ENCODE measurements around the gene ATG101. TPM values are rescaled to one million over a fixed set of nuclear protein-coding genes. Genes with fewer than 3 reads are reported as not detected.

The ATG101 gene
- total RNA-seq (19.4 and 20.0 TPM in 2 replicates), polyA plus RNA-seq (50.3 and 98.6 TPM in 2 replicates), polyA minus RNA-seq (45.4 and 54.7 TPM in 2 replicates)
- total RNA-seq (2013): 31.8 TPM

GRCh38 chr12:52069327-52070184 lies at the start of gene ATG101:
Gene ATG101 (plus strand): TSS chr12:52069978. CDS start chr12:52073651, 3,673 bp downstream.
- peak within 1 kb of the TSS; percentile 92 for H2AFZ ChIP-seq (ENCODE audit: insufficient read depth, low read depth, low read length, poor library complexity, severe bottlenecking)
- intact Hi-C loops (cut with micrococcal nuclease): loop anchor here (1.0 to 2.0 kb wide), 6 partner anchors 14 to 47 kb away; partner anchors contain the start of gene NR4A1
- CTCF ChIA-PET: interaction anchor here (0.7 to 34.6 kb wide), 14 partner anchors 10 to 76 kb away, joined by 3 to 1315 read pairs (median 4); partner anchors contain the start of genes NR4A1 and SMIM41
- ATAC-seq (ENCODE audit: low read depth) (peak; percentile 94), DNase-seq (peak; percentile 98)
- peak within 1 kb of the TSS; percentile 96 for H3K27ac Mint-ChIP-seq
- H3K4me3 Mint-ChIP-seq: peak within 1 kb of the TSS; percentile 90
- peaks cover 0 to 5% (median 0%) of the 10 kb centered on the region in 4 experiments for H3K27me3 ChIP-seq (replicated peaks in 1 of 4; ENCODE audit: control extremely low read depth in 1 of 4, control insufficient read depth in 3 of 4, insufficient read depth in 4 of 4, low read length in 3 of 4)
- peaks cover 3% of the 10 kb centered on the region for H3K27me3 Mint-ChIP-seq
- under 1% methylated on average over 58 of the region's 60 CpGs for WGBS (ENCODE audit: insufficient coverage)
- H3K4me1 ChIP-seq (ENCODE audit: control insufficient read depth in 2 of 2, insufficient read depth in 2 of 2, low read length in 2 of 2): peaks cover 29 to 48% of the 10 kb centered on the region in 2 donors
- peak within 1 kb of the TSS; percentile 90 to 93 for H3K27ac ChIP-seq (ENCODE audit: low read length in 2 of 2)
- H3K36me3 ChIP-seq (replicated peaks in 1 of 2; ENCODE audit: control extremely low read depth in 1 of 2, control insufficient read depth in 1 of 2, extremely low read depth in 1 of 2, insufficient read depth in 2 of 2, low read length in 1 of 2): peaks cover 0 to 24% of the 10 kb centered on the region in 2 experiments
- H3K4me1 Mint-ChIP-seq: peaks cover 46% of the 10 kb centered on the region
- peaks cover 45% of the 10 kb centered on the region for H3K79me2 ChIP-seq (ENCODE audit: control insufficient read depth, insufficient read depth, low read length)
- H3K9me3 Mint-ChIP-seq (ENCODE audit: insufficient read depth): no peaks in the 10 kb centered on the region
- H4K20me1 ChIP-seq (ENCODE audit: control insufficient read depth, insufficient read depth, low read length, poor library complexity, severe bottlenecking): peaks cover 22% of the 10 kb centered on the region
- H3K9ac ChIP-seq (ENCODE audit: low read length): peak within 1 kb of the TSS; percentile 91
- H3K4me3 ChIP-seq (ENCODE audit: control extremely low read depth in 1 of 5, extremely low read depth in 1 of 5, insufficient read depth in 1 of 5, low read depth in 2 of 5, low read length in 4 of 5): peak within 1 kb of the TSS; percentile 65 to 98 (median 93)
- H3K4me2 ChIP-seq (replicated peaks; ENCODE audit: low read depth, low read length, poor library complexity, severe bottlenecking): peak within 1 kb of the TSS; percentile 86
- POLR2A ChIA-PET: interaction anchor here (0.6 to 2.1 kb wide), 11 partner anchors 12 to 977 kb away, joined by 3 to 20 read pairs (median 4); partner anchors contain the start of genes NR4A1 and TAMALIN
- peaks cover 0 to 2% (median 0%) of the 10 kb centered on the region in 3 donors for H3K9me3 ChIP-seq (ENCODE audit: control extremely low read depth in 1 of 3, control insufficient read depth in 2 of 3, insufficient read depth in 1 of 3, low read length in 2 of 3)
- TF ChIP-seq EZH2 (IDR thresholded peaks at IDR 0.05; ENCODE audit: borderline replicate concordance, insufficient read depth, low read depth, low read length, poor library complexity, severe bottlenecking) (no peak), CTCF (IDR thresholded peaks at IDR 0.05) (peak; percentile 79)
